HG03103 (cell line): ENCODE results near the gene IL1RAPL2.
"Not testable (repeated sequence)": the region's sequence is repeated elsewhere in the genome, so short reads cannot be mapped to it uniquely, and the experiment has no call there.

Experiments used
- ATAC-seq: cut with Tn5 transposase; IDR thresholded peaks from one replicate; pipeline ENCODE4 v1.9.1; 2021; ENCODE audit warnings: low read depth; ENCODE audit not compliant: unreplicated experiment

Gene IL1RAPL2

GRCh38 chrX:105658136-105658535 is 1092.1 kb downstream of the IL1RAPL2 start:
- no peak for ATAC-seq

GRCh38 chrX:105662248-105662647 is 1096.2 kb downstream of the IL1RAPL2 start:
- no peak for ATAC-seq

GRCh38 chrX:105664243-105664642 is 1098.2 kb downstream of the IL1RAPL2 start:
- no peak for ATAC-seq

GRCh38 chrX:105684288-105684687 is 1118.3 kb downstream of the IL1RAPL2 start:
- ATAC-seq = not testable (repeated sequence)

- no peak for ATAC-seq
Measured at GRCh38 chrX:105694839-105695238, 1128.8 kb downstream of the IL1RAPL2 start.

- no peak for ATAC-seq
Measured at GRCh38 chrX:105695451-105695850, 1129.5 kb downstream of the IL1RAPL2 start.

- no peak for ATAC-seq
Measured at GRCh38 chrX:105696870-105697269, 1130.9 kb downstream of the IL1RAPL2 start.

GRCh38 chrX:105697984-105698781 is 1132.2 kb downstream of the IL1RAPL2 start:
- no peak for ATAC-seq

- ATAC-seq = no peak
Measured at GRCh38 chrX:105700331-105700730, 1134.3 kb downstream of the IL1RAPL2 start.

- no peak for ATAC-seq
Measured at GRCh38 chrX:105701310-105702052, 1135.5 kb downstream of the IL1RAPL2 start.

GRCh38 chrX:105703876-105704275 is 1137.9 kb downstream of the IL1RAPL2 start:
- no peak for ATAC-seq

GRCh38 chrX:105706041-105706440 is 1140.0 kb downstream of the IL1RAPL2 start:
- ATAC-seq = no peak

GRCh38 chrX:105711805-105712204 is 1145.8 kb downstream of the IL1RAPL2 start:
- ATAC-seq = no peak

- ATAC-seq = no peak
Measured at GRCh38 chrX:105715746-105716145, 1149.7 kb downstream of the IL1RAPL2 start.

GRCh38 chrX:105723966-105724735 is 1158.2 kb downstream of the IL1RAPL2 start:
- ATAC-seq = no peak

- no peak for ATAC-seq
Measured at GRCh38 chrX:105725228-105725627, 1159.2 kb downstream of the IL1RAPL2 start.

- ATAC-seq = no peak
Measured at GRCh38 chrX:105738162-105738561, 1172.2 kb downstream of the IL1RAPL2 start.

- ATAC-seq = no peak
Measured at GRCh38 chrX:105744291-105744690, 1178.3 kb downstream of the IL1RAPL2 start.

GRCh38 chrX:105744946-105745345 is 1178.9 kb downstream of the IL1RAPL2 start:
- ATAC-seq = no peak

- no peak for ATAC-seq
Measured at GRCh38 chrX:105745863-105746262, 1179.9 kb downstream of the IL1RAPL2 start.

- ATAC-seq = no peak
Measured at GRCh38 chrX:105752338-105752956, 1186.4 kb downstream of the IL1RAPL2 start.
